ELR (cell line): Measurements from ENCODE around the gene SMIM1.
"Not testable (repeated sequence)": the region's sequence is repeated elsewhere in the genome, so short reads cannot be mapped to it uniquely, and the experiment has no call there.

Experiments
- DNase-seq: peaks from one replicate; pipeline ENCODE4 v3.0.0-alpha.2; 2015; ENCODE audit warnings: low read depth

Gene SMIM1

GRCh38 chr1:3796215-3797061, 23.9 kb downstream of the SMIM1 start, which contains the start of gene LRRC47:
Gene LRRC47, minus strand, starts transcription at chr1:3796498. Its CDS starts 22 bp downstream, at chr1:3796476.
- peak; percentile 90 for DNase-seq

- no peak for DNase-seq
Observed at GRCh38 chr1:3799976-3800685, 27.6 kb downstream of the SMIM1 start.

- not testable (repeated sequence) for DNase-seq
Observed at GRCh38 chr1:3800795-3801194, 28.2 kb downstream of the SMIM1 start.

- peak; percentile 10 for DNase-seq
Observed at GRCh38 chr1:3803905-3804626, 31.5 kb downstream of the SMIM1 start.

GRCh38 chr1:3804627-3804944, 32.0 kb downstream of the SMIM1 start:
- not testable (repeated sequence) for DNase-seq

- no peak for DNase-seq
Observed at GRCh38 chr1:3805038-3805437, 32.5 kb downstream of the SMIM1 start.

GRCh38 chr1:3807769-3808168, 35.2 kb downstream of the SMIM1 start:
- no peak for DNase-seq

GRCh38 chr1:3809680-3810079, 37.1 kb downstream of the SMIM1 start:
- DNase-seq: no peak

GRCh38 chr1:3810149-3810761, 37.7 kb downstream of the SMIM1 start:
- DNase-seq: not testable (repeated sequence)

GRCh38 chr1:3811595-3811911, 39.0 kb downstream of the SMIM1 start:
- no peak for DNase-seq

- DNase-seq: no peak
Observed at GRCh38 chr1:3814065-3814464, 41.5 kb downstream of the SMIM1 start.

- DNase-seq: no peak
Observed at GRCh38 chr1:3814771-3815561, 42.4 kb downstream of the SMIM1 start.

GRCh38 chr1:3816331-3817137, 44.0 kb downstream of the SMIM1 start:
- no peak for DNase-seq

- DNase-seq: no peak
Observed at GRCh38 chr1:3817138-3817740, 44.7 kb downstream of the SMIM1 start.

GRCh38 chr1:3817821-3818597, 45.5 kb downstream of the SMIM1 start:
- no peak for DNase-seq

GRCh38 chr1:3819771-3820200, 47.2 kb downstream of the SMIM1 start:
- no peak for DNase-seq

GRCh38 chr1:3820316-3820715, 47.8 kb downstream of the SMIM1 start:
- no peak for DNase-seq

- no peak for DNase-seq
Observed at GRCh38 chr1:3821004-3821403, 48.5 kb downstream of the SMIM1 start.

GRCh38 chr1:3821447-3821846, 48.9 kb downstream of the SMIM1 start:
- DNase-seq: no peak

GRCh38 chr1:3821908-3822307, 49.4 kb downstream of the SMIM1 start:
- no peak for DNase-seq
